GM10847 (cell line): ENCODE results near the gene KCNK5.

ENCODE experiments used
- POLR2A ChIP-seq: IDR thresholded peaks from 2 replicates; pipeline ENCODE4 v1.6.1; 2011; ENCODE audit not compliant: insufficient read length; ENCODE audit errors: extremely low read depth

Gene KCNK5

GRCh38 chr6:39228992-39229767, at the start of gene KCNK5:
KCNK5 (minus strand) TSS chr6:39229475; CDS start chr6:39229111, 364 bp downstream.
- no peak for TF ChIP-seq POLR2A

GRCh38 chr6:39276379-39276995, 47.2 kb upstream of the KCNK5 start:
- no peak for TF ChIP-seq POLR2A

- TF ChIP-seq POLR2A: no peak
Measured at GRCh38 chr6:39274903-39275302, 45.6 kb upstream of the KCNK5 start.

- no peak for TF ChIP-seq POLR2A
Measured at GRCh38 chr6:39274471-39274870, 45.2 kb upstream of the KCNK5 start.

- no peak for TF ChIP-seq POLR2A
Measured at GRCh38 chr6:39273406-39273821, 44.1 kb upstream of the KCNK5 start.

GRCh38 chr6:39269961-39270360, 40.7 kb upstream of the KCNK5 start:
- TF ChIP-seq POLR2A: no peak

GRCh38 chr6:39268721-39269120, 39.4 kb upstream of the KCNK5 start:
- no peak for TF ChIP-seq POLR2A

GRCh38 chr6:39268171-39268570, 38.9 kb upstream of the KCNK5 start:
- TF ChIP-seq POLR2A: no peak

GRCh38 chr6:39266782-39267355, 37.6 kb upstream of the KCNK5 start:
- TF ChIP-seq POLR2A: no peak

GRCh38 chr6:39266375-39266774, 37.1 kb upstream of the KCNK5 start:
- TF ChIP-seq POLR2A: no peak

- no peak for TF ChIP-seq POLR2A
Measured at GRCh38 chr6:39263303-39264037, 34.2 kb upstream of the KCNK5 start.

GRCh38 chr6:39261751-39262150, 32.5 kb upstream of the KCNK5 start:
- no peak for TF ChIP-seq POLR2A

- TF ChIP-seq POLR2A: no peak
Measured at GRCh38 chr6:39260953-39261352, 31.7 kb upstream of the KCNK5 start.

GRCh38 chr6:39260456-39260855, 31.2 kb upstream of the KCNK5 start:
- TF ChIP-seq POLR2A: no peak

GRCh38 chr6:39256294-39256940, 27.1 kb upstream of the KCNK5 start:
- TF ChIP-seq POLR2A: no peak

- TF ChIP-seq POLR2A: no peak
Measured at GRCh38 chr6:39254999-39255535, 25.8 kb upstream of the KCNK5 start.

GRCh38 chr6:39251406-39251805, 22.1 kb upstream of the KCNK5 start:
- no peak for TF ChIP-seq POLR2A
